HG02981 (cell line): Measurements from ENCODE around the gene ADAMTSL2.

ENCODE experiments used
- ATAC-seq: cut with Tn5 transposase; IDR thresholded peaks from one replicate; pipeline ENCODE4 v1.9.1; 2021; ENCODE audit warnings: mild to moderate bottlenecking, moderate library complexity; ENCODE audit not compliant: unreplicated experiment

ADAMTSL2 gene

DNA sequence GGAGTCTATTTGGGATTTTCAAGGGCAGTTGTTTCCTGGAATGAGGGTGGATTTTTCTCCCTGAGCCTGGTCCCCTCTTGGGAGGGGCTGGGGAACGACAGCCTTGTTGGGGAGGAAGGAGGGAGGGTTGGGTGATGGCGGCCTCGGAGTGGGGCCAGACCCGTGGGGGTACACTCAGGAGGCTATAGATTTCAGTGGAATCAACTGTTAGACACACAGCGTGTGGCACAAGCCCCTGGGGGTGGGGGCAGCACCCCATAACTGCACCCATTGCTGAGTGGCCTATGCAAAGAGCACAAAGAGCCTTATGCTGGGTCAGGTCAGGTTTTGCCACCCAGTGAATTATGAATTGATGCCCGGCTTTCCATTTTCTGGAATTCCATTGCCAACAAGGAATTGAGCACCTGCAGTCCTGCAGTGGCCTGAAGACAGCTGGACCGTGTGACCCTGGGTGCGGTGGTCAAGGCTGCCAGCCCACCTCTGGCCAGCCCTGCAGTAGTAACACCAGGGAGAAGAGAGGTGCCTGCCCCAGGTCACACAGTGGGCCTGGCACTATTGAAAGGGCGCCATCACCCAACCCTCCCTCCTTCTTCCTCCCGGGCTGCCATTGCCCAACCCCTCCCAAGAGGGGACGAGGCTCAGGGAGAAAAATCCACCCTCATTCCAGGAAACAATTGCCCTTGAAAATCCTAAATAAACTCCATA is 18.1 kb upstream of the ADAMTSL2 start:
- ATAC-seq: no peak

- no peak for ATAC-seq
Measured at GRCh38 chr9:133516961-133517350, 17.5 kb upstream of the ADAMTSL2 start.

DNA sequence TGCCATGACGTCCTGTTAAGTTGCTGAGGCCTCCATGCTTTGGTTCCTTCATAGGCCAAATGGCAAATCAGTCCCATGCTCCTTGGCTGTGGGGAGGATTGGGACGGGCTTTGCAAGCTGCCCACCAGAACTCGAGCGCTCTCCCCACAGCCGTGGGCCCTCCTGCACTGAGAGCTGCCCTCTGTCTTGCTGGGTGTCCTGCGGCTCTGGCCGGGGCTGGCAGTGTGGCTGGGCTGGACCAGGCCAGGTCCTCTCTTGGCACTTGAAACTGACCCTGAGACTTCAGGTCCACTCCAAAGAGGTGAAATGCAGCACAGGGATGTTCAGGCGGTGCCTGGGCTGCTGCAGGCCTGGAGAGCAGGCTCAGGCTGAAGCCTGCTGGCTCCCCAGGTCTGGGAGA is 16.8 kb upstream of the ADAMTSL2 start:
- ATAC-seq: no peak

- ATAC-seq: no peak
Measured at GRCh38 chr9:133518200-133518599, 16.3 kb upstream of the ADAMTSL2 start.

DNA sequence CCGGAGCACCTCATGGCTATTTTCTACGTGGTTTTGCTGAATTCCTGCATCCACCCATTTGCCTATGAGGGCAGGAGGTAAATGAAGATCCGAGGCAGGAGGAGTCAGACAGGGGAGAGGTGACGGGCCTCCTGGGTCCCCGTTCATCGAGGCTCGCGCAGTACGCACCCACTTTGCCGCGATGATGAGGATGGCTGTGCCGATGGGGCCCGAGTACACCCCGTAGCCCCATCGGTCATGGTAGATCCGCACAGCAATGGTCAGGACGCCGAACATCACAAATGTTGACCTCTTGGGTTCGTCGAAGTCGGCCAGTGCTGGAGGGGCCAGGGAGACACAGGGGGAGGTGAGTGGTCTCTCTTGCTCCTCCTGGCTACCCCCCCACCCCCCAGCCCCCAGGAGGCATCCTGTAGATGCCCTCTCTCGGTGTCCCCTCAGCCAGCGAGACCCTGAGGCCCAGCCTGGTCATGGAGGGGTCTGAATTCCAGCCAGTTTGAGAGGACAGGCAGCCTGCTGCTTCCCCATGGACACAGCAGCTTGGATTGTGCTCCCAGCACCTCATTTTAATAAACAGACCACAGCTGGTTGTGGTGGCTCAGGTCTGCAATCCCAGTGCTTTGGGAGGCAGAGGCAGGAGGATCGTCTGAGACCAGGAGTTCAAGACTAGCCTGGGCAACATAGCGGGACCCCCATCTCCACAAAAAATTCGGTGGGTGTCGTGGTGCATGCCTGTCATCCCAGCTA is 15.6 kb upstream of the ADAMTSL2 start:
- ATAC-seq: no peak

GRCh38 chr9:133519693-133520092 is 14.8 kb upstream of the ADAMTSL2 start:
- no peak for ATAC-seq

- ATAC-seq: no peak
Measured at GRCh38 chr9:133520121-133520835, 14.2 kb upstream of the ADAMTSL2 start.

- no peak for ATAC-seq
Measured at GRCh38 chr9:133521122-133522072, 13.1 kb upstream of the ADAMTSL2 start.

GRCh38 chr9:133522073-133522910 is 12.2 kb upstream of the ADAMTSL2 start:
- no peak for ATAC-seq

- ATAC-seq: no peak
Measured at GRCh38 chr9:133523106-133523505, 11.4 kb upstream of the ADAMTSL2 start.

- ATAC-seq: no peak
Measured at GRCh38 chr9:133524146-133524545, 10.4 kb upstream of the ADAMTSL2 start.

GRCh38 chr9:133524679-133525228 is 9.8 kb upstream of the ADAMTSL2 start, which contains the start of gene MYMK:
MYMK (minus strand) TSS chr9:133524959; CDS start chr9:133524844, 115 bp downstream.
- no peak for ATAC-seq

- no peak for ATAC-seq
Measured at GRCh38 chr9:133525677-133526076, 8.8 kb upstream of the ADAMTSL2 start.

DNA sequence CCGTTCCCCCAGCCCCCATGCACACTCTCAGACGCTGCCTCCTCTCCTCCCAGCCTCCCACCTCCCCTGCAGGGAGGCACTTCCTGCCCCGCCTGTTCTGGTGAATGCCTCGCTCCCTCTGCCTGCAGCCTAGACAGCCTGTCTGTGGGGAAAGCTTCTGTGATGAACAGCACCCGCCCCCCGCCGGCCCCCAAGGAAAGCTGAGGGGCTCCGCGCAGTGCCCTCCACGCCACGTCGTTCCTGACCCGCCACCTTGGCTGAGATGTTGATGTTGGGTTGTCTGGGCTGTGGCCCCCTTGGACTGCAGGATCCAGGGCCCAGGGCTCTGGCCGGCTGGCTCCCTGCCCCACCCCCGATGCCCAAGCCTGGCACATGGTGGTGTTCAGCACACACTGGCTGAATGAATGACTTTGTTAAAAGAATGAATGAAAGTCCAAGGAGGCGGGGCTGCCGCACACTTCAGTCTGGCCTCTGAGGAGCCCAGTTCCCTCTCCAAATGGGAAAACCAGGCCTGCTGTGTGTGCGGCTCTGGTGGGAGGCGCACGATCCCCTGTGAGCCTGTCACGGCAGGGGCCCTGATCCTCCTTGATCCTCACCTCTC is 7.7 kb upstream of the ADAMTSL2 start:
- ATAC-seq: no peak

- ATAC-seq: no peak
Measured at GRCh38 chr9:133527444-133527920, 7.0 kb upstream of the ADAMTSL2 start.

GRCh38 chr9:133528001-133528875 is 6.3 kb upstream of the ADAMTSL2 start:
- no peak for ATAC-seq

DNA sequence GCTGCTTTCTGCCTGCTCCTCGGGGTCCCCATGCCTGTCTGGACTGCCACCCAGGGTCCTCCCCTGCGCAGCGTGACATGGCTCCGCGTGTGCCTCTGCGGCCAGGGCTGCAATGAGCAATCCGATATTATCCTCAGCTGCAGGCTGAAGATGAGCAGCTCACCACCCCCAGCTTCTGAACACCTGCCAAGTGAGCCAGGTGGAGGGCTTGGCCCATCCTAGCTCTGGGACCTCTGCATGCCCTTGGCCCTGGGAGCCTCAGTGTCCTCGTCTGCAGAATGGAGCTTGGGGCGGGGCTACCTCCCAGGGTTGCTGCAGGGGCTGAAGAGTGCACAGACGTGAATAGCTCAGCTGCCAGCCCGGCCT is 5.6 kb upstream of the ADAMTSL2 start:
- ATAC-seq: no peak

GRCh38 chr9:133529457-133529856 is 5.0 kb upstream of the ADAMTSL2 start:
- no peak for ATAC-seq
